GM19099 (cell line): Measurements from ENCODE around the gene ZDHHC4.

Experiments
- POLR2A ChIP-seq: IDR thresholded peaks from 3 replicates; pipeline ENCODE4 v1.6.1; 2011; ENCODE audit warnings: low read depth; ENCODE audit not compliant: insufficient read length; ENCODE audit errors: extremely low read depth

The ZDHHC4 gene

DNA sequence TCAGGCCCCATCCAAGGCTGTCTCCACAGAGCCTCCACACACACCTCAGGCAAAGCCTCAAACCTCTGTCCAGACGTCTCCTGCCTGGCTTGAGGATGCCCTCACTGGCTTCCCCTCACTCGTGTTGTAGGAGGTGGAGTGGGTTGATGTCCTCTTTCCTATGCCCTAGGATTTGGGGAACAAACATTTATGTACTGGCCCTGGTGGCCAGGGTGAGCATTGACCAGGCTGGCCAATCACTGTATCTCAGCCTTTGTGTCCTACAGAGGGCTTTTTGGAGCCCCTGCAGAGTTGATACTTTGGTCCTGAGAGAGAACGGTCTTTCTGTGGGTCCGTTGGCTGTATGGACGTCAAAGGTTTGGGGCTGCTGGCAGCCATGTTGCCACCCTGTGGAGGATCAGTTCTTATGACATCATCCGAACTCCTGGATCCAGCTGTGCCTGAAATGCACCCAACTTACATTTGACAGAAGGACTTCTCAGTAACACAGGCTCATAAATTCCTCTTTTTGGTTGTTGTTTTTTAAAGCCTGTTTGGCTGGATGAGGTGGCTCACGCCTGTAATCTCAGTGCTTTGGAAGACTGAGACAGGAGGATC is 23.7 kb upstream of the ZDHHC4 start:
- TF ChIP-seq POLR2A, result no peak

DNA sequence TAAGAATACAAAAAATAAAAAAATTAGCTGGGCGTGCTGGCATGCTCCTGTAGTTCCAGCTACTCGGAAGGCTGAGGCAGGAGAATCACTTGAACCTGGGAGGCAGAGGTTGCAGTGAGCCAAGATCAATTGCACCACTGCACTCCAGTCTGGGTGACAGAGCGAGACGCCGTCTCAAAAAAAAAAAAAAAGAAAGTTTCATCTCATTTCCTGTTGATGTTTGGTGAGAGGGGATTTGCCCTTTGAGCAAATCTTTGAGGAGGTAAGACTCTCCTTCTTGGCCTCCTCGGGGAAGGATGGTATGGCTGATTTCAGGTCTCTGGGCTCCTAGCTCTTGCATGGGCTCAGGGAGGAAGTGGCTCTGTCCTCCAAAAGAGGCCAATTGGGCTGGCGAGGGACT is 22.4 kb upstream of the ZDHHC4 start:
- TF ChIP-seq POLR2A, result no peak

DNA sequence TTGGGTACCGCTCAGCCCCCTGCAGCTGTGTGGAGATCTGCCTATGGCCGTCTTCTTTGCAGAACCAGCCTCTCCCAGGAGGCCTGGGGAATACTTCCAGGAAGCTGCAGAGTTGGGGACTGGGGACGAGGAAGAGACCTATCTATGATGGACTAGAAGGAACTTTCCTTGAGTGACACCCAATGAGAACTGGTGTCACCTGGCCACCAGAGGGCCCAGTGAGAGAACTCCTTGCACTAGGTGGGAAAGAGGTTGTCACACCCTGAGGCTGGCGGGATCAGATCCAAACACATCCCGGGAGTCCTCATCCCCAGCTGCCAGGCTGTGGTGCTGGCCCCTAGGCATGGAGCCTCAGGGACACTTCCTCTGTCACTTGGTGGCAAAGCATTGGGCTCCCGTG is 21.1 kb upstream of the ZDHHC4 start:
- TF ChIP-seq POLR2A, result no peak

- no peak for TF ChIP-seq POLR2A
Measured at GRCh38 chr7:6558837-6559236, 18.4 kb upstream of the ZDHHC4 start.

GRCh38 chr7:6559896-6560295 is 17.4 kb upstream of the ZDHHC4 start:
- TF ChIP-seq POLR2A, result no peak

DNA sequence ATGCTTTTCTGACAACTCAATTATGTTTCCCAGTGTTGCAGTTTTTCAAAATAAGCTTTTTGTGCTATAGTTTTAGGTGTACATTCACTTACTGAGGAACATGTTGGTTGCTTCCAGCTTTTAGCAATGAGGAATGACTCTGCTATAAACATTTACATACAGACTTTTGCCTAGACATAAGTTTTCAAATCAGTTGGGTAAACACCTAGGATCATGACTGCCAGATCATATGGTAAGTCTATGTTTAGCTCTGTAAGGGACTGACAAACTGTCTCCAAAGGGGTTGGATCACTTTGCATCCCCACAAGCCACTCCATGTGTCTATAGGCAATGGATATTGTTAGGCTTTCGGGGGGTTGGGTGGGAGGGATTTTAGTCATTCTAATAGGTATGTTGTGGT is 15.1 kb upstream of the ZDHHC4 start:
- no peak for TF ChIP-seq POLR2A

GRCh38 chr7:6563936-6564770 is 13.1 kb upstream of the ZDHHC4 start:
- no peak for TF ChIP-seq POLR2A

- TF ChIP-seq POLR2A, result no peak
Measured at GRCh38 chr7:6565655-6566054, 11.6 kb upstream of the ZDHHC4 start.

DNA sequence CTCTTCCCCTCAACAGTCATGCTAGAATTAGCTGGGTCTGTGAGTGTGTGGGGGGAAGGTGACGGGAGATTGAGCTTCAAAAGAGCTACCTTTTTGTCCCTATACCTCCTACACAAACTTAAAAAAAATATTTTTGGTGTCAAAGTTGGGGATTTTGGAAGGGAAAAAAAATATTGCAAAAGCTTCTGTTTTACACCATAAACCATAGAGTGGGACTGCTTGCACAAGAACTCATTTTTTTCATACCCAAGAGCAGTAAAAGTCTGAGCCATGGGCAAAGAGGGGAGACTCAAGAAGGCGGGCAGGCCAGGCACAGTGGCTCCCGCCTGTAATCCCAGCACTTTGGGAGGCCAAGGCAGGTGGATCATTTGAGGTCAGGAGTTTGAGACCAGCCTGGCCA is 9.4 kb upstream of the ZDHHC4 start:
- TF ChIP-seq POLR2A, result no peak

- no peak for TF ChIP-seq POLR2A
Measured at GRCh38 chr7:6571160-6571779, 6.0 kb upstream of the ZDHHC4 start.

- TF ChIP-seq POLR2A, result no peak
Measured at GRCh38 chr7:6575281-6576023, 1.8 kb upstream of the ZDHHC4 start.

- TF ChIP-seq POLR2A, result no peak
Measured at GRCh38 chr7:6576024-6576866, 1.0 kb upstream of the ZDHHC4 start.

GRCh38 chr7:6578114-6579084 is 1.1 kb downstream of the ZDHHC4 start:
- no peak for TF ChIP-seq POLR2A

GRCh38 chr7:6579446-6579845 is 2.2 kb downstream of the ZDHHC4 start:
- no peak for TF ChIP-seq POLR2A

DNA sequence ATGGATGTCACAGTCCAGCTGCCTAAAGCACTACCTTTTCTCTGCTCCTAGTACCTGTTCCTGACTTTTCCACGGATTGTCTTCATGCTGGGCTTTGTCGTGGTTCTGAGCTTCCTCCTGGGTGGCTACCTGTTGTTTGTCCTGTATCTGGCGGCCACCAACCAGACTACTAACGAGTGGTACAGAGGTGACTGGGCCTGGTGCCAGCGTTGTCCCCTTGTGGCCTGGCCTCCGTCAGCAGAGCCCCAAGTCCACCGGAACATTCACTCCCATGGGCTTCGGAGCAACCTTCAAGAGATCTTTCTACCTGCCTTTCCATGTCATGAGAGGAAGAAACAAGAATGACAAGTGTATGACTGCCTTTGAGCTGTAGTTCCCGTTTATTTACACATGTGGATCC is 11.3 kb downstream of the ZDHHC4 start:
- TF ChIP-seq POLR2A, result no peak
